H9 (cell line): ENCODE results near the gene BMPR1A. TPM values are rescaled to one million over a fixed set of nuclear protein-coding genes. Genes with fewer than 3 reads are reported as not detected.

Experiments
- DNase-seq: peaks from one replicate; pipeline ENCODE4 v3.0.0-alpha.2; 2017
- H2AFZ ChIP-seq: one replicate; pipeline ENCODE4 v1.6.1; 2013; ENCODE audit warnings: mild to moderate bottlenecking, low read length, control low read depth, moderate library complexity
- H2AK5ac ChIP-seq: 2 replicates; pipeline ENCODE4 v1.6.1; 2013; ENCODE audit warnings: low read length, control low read depth, mixed read lengths; ENCODE audit not compliant: insufficient read length
- H2BK120ac ChIP-seq: one replicate; pipeline ENCODE4 v1.6.1; 2013; ENCODE audit warnings: low read depth, mild to moderate bottlenecking, low read length, control low read depth, inconsistent platforms; ENCODE audit not compliant: poor library complexity, severe bottlenecking
- H2BK12ac ChIP-seq: 2 replicates; pipeline ENCODE4 v1.6.1; 2013; ENCODE audit warnings: low read length, control low read depth, mixed read lengths, low read depth; ENCODE audit not compliant: insufficient read length
- H2BK15ac ChIP-seq: 2 replicates; pipeline ENCODE4 v1.6.1; 2013; ENCODE audit warnings: low read depth, low read length, control low read depth
- H2BK20ac ChIP-seq: one replicate; pipeline ENCODE4 v1.6.1; 2013; ENCODE audit warnings: low read depth, mild to moderate bottlenecking, low read length, control low read depth, inconsistent platforms; ENCODE audit not compliant: poor library complexity, severe bottlenecking
- H2BK5ac ChIP-seq: 2 replicates; pipeline ENCODE4 v1.6.1; 2013; ENCODE audit warnings: low read length, control low read depth, mixed read lengths; ENCODE audit not compliant: insufficient read length
- H3K14ac ChIP-seq: 2 replicates; pipeline ENCODE4 v1.6.1; 2013; ENCODE audit warnings: low read length, control low read depth; ENCODE audit not compliant: insufficient read depth
- H3K18ac ChIP-seq: 2 replicates; pipeline ENCODE4 v1.6.1; 2013; ENCODE audit warnings: low read depth, mild to moderate bottlenecking, mixed read lengths, low read length, control low read depth; ENCODE audit not compliant: insufficient read length
- H3K23ac ChIP-seq: 2 replicates; pipeline ENCODE4 v1.6.1; 2013; ENCODE audit warnings: low read length, control low read depth, mixed read lengths, low read depth; ENCODE audit not compliant: insufficient read length
- H3K23me2 ChIP-seq: 2 replicates; pipeline ENCODE4 v1.6.1; 2013; ENCODE audit warnings: low read depth, mild to moderate bottlenecking, mixed read lengths, low read length, control low read depth; ENCODE audit not compliant: insufficient read length, poor library complexity, severe bottlenecking
- H3K27ac ChIP-seq: 2 replicates; pipeline ENCODE4 v1.5.1; 2013; ENCODE audit warnings: low read length, control low read depth, mixed read lengths, low read depth; ENCODE audit not compliant: insufficient read length
- H3K27me3 ChIP-seq: 2 replicates; pipeline ENCODE4 v1.6.1; 2013; ENCODE audit warnings: low read length, control low read depth, inconsistent platforms; ENCODE audit not compliant: insufficient read depth
- H3K4ac ChIP-seq: 2 replicates; pipeline ENCODE4 v1.6.1; 2013; ENCODE audit warnings: low read depth, mild to moderate bottlenecking, control low read depth, inconsistent platforms, low read length, moderate library complexity
- H3K4me1 ChIP-seq: 2 replicates; pipeline ENCODE4 v1.6.1; 2013; ENCODE audit warnings: low read length, control low read depth, inconsistent platforms; ENCODE audit not compliant: insufficient read depth
- H3K4me2 ChIP-seq: 2 replicates; pipeline ENCODE4 v1.6.1; 2013; ENCODE audit warnings: low read length, control low read depth, mixed read lengths; ENCODE audit not compliant: insufficient read length, insufficient read depth
- H3K56ac ChIP-seq: 2 replicates; pipeline ENCODE4 v1.6.1; 2013; ENCODE audit warnings: low read depth, mild to moderate bottlenecking, mixed read lengths, low read length, control low read depth; ENCODE audit not compliant: insufficient read length
- H3K79me1 ChIP-seq: 2 replicates; pipeline ENCODE4 v1.6.1; 2013; ENCODE audit warnings: low read depth, mild to moderate bottlenecking, moderate library complexity, low read length, control low read depth, inconsistent platforms; ENCODE audit not compliant: insufficient read depth, poor library complexity, severe bottlenecking
- H3K79me2 ChIP-seq: 2 replicates; pipeline ENCODE4 v1.6.1; 2013; ENCODE audit warnings: low read length, control low read depth, inconsistent platforms; ENCODE audit not compliant: insufficient read depth
- H3K9ac ChIP-seq: 2 replicates; pipeline ENCODE4 v1.6.1; 2013; ENCODE audit warnings: low read length, control low read depth, mixed read lengths; ENCODE audit not compliant: insufficient read length; ENCODE audit errors: extremely low read depth
- H3K9me3 ChIP-seq: one replicate; pipeline ENCODE4 v1.6.1; 2013; ENCODE audit warnings: low read depth, low read length, inconsistent platforms; ENCODE audit not compliant: control insufficient read depth
- H3T11ph ChIP-seq: one replicate; pipeline ENCODE4 v1.6.1; 2013; ENCODE audit warnings: mild to moderate bottlenecking, low read length, control low read depth, inconsistent platforms
- H4K20me1 ChIP-seq: one replicate; pipeline ENCODE4 v1.6.1; 2013; ENCODE audit not compliant: control insufficient read depth, insufficient read length, insufficient read depth
- H4K5ac ChIP-seq: 2 replicates; pipeline ENCODE4 v1.6.1; 2013; ENCODE audit warnings: low read depth, mild to moderate bottlenecking, mixed read lengths, low read length, control low read depth; ENCODE audit not compliant: insufficient read length
- H4K8ac ChIP-seq: replicated peaks from 2 replicates; pipeline ENCODE4 v1.6.1; 2013; ENCODE audit warnings: low read length, control low read depth, mixed read lengths, low read depth; ENCODE audit not compliant: insufficient read length
- H4K91ac ChIP-seq: 2 replicates; pipeline ENCODE4 v1.6.1; 2013; ENCODE audit warnings: low read depth, mild to moderate bottlenecking, moderate library complexity, mixed read lengths, low read length, control low read depth; ENCODE audit not compliant: insufficient read length
- H3K27ac Mint-ChIP-seq, 3 experiments: 2 replicates in 2 of 3; 3 replicates in 1 of 3; pipeline ENCODE4 v1.8.0; 2020 to 2021; ENCODE audit warnings: mixed read lengths in 3 of 3, mild to moderate bottlenecking in 1 of 3, moderate library complexity in 1 of 3
- H3K27me3 Mint-ChIP-seq: 2 replicates; pipeline ENCODE4 v1.8.0; 2021; ENCODE audit warnings: low read depth, mild to moderate bottlenecking, moderate library complexity, mixed read lengths
- H3K36me3 Mint-ChIP-seq, 3 experiments: 2 replicates in 2 of 3; 3 replicates in 1 of 3; pipeline ENCODE4 v1.8.0; 2020 to 2021; ENCODE audit warnings: low read depth in 3 of 3, mixed read lengths in 3 of 3; ENCODE audit not compliant: insufficient read depth in 1 of 3
- H3K4me1 Mint-ChIP-seq, 2 experiments: 2 replicates each; pipeline ENCODE4 v1.8.0; 2020; ENCODE audit warnings: mixed read lengths in 2 of 2
- H3K4me3 Mint-ChIP-seq, 2 experiments: 2 replicates in 1 of 2; 3 replicates in 1 of 2; pipeline ENCODE4 v1.8.0; 2020 to 2021; ENCODE audit warnings: mild to moderate bottlenecking in 2 of 2, mixed read lengths in 2 of 2, moderate library complexity in 1 of 2
- H3K9me3 Mint-ChIP-seq, 2 experiments: 2 replicates in 1 of 2; 3 replicates in 1 of 2; pipeline ENCODE4 v1.8.0; 2020; ENCODE audit warnings: mild to moderate bottlenecking in 2 of 2, mixed read lengths in 2 of 2, moderate library complexity in 1 of 2
- CTCF ChIP-seq: fragments of 200-600 bp; sonication (generic); conservative IDR thresholded peaks from 3 replicates; pipeline ENCODE4 v1.8.0; 2021; ENCODE audit warnings: antibody characterized with exemption, mild to moderate bottlenecking
- WGBS: extraction: QIAGEN DNeasy Blood & Tissue Kit; methylation state at CpG from one replicate; pipeline ENCODE4 v1.1.7; 2013; ENCODE audit warnings: missing lambda C conversion rate, low lambda C conversion rate, mixed read lengths; ENCODE audit not compliant: insufficient read length; ENCODE audit errors: extremely low coverage; 5-methylcytosine and 5-hydroxymethylcytosine counted together
- total RNA-seq: library from RNA; stranded (reverse); gene quantifications from 2 replicates; pipeline ENCODE4 v1.2.1, GENCODE V29; 2021

Gene BMPR1A
- total RNA-seq, 1 experiment from 2014 or later, result 138 TPM

DNA sequence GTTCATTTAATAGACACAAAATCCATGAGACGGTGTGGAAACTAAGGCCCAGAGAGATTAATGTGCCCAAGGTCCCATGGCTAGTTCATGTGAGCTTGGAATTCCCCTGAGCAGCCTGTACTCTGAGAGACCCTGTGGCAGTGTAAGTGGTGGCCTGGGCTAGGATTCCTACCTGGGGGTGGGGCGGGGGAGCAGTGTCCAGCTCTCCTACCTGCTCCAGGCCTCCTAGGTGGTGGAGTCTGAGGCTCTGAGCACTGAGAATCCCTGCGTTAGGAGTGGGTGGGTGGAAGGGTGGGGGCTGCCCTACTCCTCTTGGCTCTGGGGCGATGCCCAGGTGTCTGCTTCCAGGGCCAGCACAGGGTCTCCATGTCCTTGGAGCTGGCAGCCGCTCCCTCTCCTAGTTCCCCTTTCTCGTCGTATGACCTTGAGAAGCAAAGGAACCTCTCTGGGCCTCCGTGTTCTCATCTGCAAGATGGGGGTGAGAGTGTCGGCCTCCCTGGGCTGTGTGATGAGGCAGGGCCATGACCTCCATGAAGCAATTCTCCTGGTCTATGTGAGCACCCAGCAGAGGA lies 204.5 kb downstream of the BMPR1A start:
- peak; percentile 34 for DNase-seq

More for the DNA sequence above, 204.5 kb downstream of the BMPR1A start:
- H4K8ac ChIP-seq, result no peak overlapping the region
- no peak overlapping the region for H4K91ac ChIP-seq
- no peaks in the 10 kb centered on the region for H3K79me2 ChIP-seq
- H3K18ac ChIP-seq, result peak overlapping the region; percentile 66
- no peaks in the 10 kb centered on the region; the same call in 1 of the 2 replicates for H3K27me3 Mint-ChIP-seq
- no peak overlapping the region for H2BK20ac ChIP-seq
- H2BK120ac ChIP-seq, result no peak overlapping the region
- H3K36me3 Mint-ChIP-seq, result no peaks in the 10 kb centered on the region
- H3K14ac ChIP-seq, result peak overlapping the region; percentile 41; the same call in 1 of the 2 replicates
- H2BK15ac ChIP-seq, result no peak overlapping the region
- no peak overlapping the region for H3K4me3 Mint-ChIP-seq
- no peaks in the 10 kb centered on the region for H3K9me3 Mint-ChIP-seq
- H3K23ac ChIP-seq, result no peak overlapping the region
- H3K9ac ChIP-seq, result no peak overlapping the region
- no peak overlapping the region for H3K27ac ChIP-seq
- peaks cover 26 to 34% of the 10 kb centered on the region in 2 experiments for H3K4me1 Mint-ChIP-seq
- H3K9me3 ChIP-seq, result no peaks in the 10 kb centered on the region
- no peak overlapping the region for H2AFZ ChIP-seq
- no peak overlapping the region for H2AK5ac ChIP-seq
- no peak overlapping the region for H3K56ac ChIP-seq
- H4K20me1 ChIP-seq, result no peaks in the 10 kb centered on the region
- H3K23me2 ChIP-seq, result no peaks in the 10 kb centered on the region
- peak overlapping the region; percentile 6 for H4K5ac ChIP-seq
- peak overlapping the region in 1 of 3 experiments; percentile 96; a peak in 3 of 7 replicates for H3K27ac Mint-ChIP-seq
- no peak overlapping the region for H2BK5ac ChIP-seq
- TF ChIP-seq CTCF, result no peak
- H3T11ph ChIP-seq, result no peak overlapping the region
- H3K4me1 ChIP-seq, result no peaks in the 10 kb centered on the region; the same call in 1 of the 2 replicates
- H3K27me3 ChIP-seq, result no peaks in the 10 kb centered on the region
- WGBS, result no CpG with 5 or more reads among the region's 9 CpGs
- no peak overlapping the region for H3K4me2 ChIP-seq
- H2BK12ac ChIP-seq, result no peak overlapping the region
- no peak overlapping the region; the same call in 1 of the 2 replicates for H3K4ac ChIP-seq
- no peaks in the 10 kb centered on the region for H3K79me1 ChIP-seq
